Loucy (cell line): ENCODE results near the gene MRPL19.

ENCODE experiments used
- EZH2phosphoT487 ChIP-seq: fragments of 200-600 bp; IDR thresholded peaks from 2 replicates; pipeline ENCODE4 v1.6.1; 2018; ENCODE audit warnings: antibody characterized with exemption, mild to moderate bottlenecking, moderate library complexity, borderline replicate concordance
- TF ChIP-seq, protein P1 (sequence below): fragments of 200-600 bp; sonication (generic); conservative IDR thresholded peaks from 2 replicates; pipeline ENCODE4 v1.5.1; 2014; ENCODE audit warnings: mild to moderate bottlenecking, antibody characterized with exemption, low read length

DNA sequence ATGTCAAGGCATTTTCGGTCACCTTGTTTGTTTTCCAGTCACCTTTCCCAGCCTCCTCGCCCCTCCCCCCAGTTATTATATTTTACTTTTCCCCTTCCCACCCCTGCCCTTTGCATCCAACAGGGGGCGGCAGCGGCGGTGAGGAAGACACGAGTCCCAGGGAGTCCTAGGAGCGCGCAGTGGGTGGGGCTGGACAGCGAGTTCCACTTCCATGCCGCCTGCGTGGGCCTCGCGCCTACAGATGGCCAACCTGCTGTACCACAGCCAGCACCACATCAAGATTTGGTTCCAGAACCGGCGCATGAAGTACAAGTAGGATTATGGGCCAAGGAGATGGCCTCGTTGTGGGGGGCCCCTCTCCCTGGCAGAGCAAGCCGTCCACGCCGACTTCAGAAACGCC lies 48.6 kb upstream of the MRPL19 start:
- TF ChIP-seq, protein P1, sequence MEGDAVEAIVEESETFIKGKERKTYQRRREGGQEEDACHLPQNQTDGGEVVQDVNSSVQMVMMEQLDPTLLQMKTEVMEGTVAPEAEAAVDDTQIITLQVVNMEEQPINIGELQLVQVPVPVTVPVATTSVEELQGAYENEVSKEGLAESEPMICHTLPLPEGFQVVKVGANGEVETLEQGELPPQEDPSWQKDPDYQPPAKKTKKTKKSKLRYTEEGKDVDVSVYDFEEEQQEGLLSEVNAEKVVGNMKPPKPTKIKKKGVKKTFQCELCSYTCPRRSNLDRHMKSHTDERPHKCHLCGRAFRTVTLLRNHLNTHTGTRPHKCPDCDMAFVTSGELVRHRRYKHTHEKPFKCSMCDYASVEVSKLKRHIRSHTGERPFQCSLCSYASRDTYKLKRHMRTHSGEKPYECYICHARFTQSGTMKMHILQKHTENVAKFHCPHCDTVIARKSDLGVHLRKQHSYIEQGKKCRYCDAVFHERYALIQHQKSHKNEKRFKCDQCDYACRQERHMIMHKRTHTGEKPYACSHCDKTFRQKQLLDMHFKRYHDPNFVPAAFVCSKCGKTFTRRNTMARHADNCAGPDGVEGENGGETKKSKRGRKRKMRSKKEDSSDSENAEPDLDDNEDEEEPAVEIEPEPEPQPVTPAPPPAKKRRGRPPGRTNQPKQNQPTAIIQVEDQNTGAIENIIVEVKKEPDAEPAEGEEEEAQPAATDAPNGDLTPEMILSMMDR = no peak
- no peak for TF ChIP-seq EZH2phosphoT487
